Measurements from ENCODE around the gene PDCD1LG2.

Gene PDCD1LG2

GRCh38 chr9:5614985-5615384 lies 104.7 kb downstream of the PDCD1LG2 start:
- DNase-seq, result no peak

GRCh38 chr9:5617749-5618148 lies 107.4 kb downstream of the PDCD1LG2 start:
- DNase-seq, result no peak

GRCh38 chr9:5620494-5620893 lies 110.2 kb downstream of the PDCD1LG2 start:
- DNase-seq, result no peak

Measured in NCI-H2227 treated with DMSO at 0.1 percent for 48 hours (cell line).